A549 (cell line): ENCODE data around the gene POLR3H. TPM values are rescaled to one million over a fixed set of nuclear protein-coding genes. Genes with fewer than 3 reads are reported as not detected.

Source experiments
- ATAC-seq, 2 experiments: fragments of 200-7000 bp in 1 of 2; fragments of >200 bp in 1 of 2; cut with Nextera tagmentation in 1 of 2; cut with Tn5 transposase in 1 of 2; 3 replicates each; pipeline versions ENCODE4 v1.8.0 to v1.9.1; 2018 to 2020; ENCODE audit warnings: mild to moderate bottlenecking in 1 of 2, moderate library complexity in 1 of 2
- CTCF ChIA-PET: fragments of 300-600 bp; sonication (Branson Sonifier 250); formaldehyde crosslinking; extraction: SDS; loops from one replicate; lab custom pipeline; 2021; ENCODE audit warnings: antibody characterized with exemption, inconsistent platforms; lab: Yijun Ruan, JAX
- POLR2A ChIA-PET: fragments of 350-600 bp; formaldehyde crosslinking; extraction: SDS; loops from one replicate; lab custom pipeline; 2021; ENCODE audit warnings: antibody characterized with exemption, inconsistent platforms; lab: Yijun Ruan, JAX
- DNase-seq, 2 experiments: peaks; one replicate each; pipeline versions ENCODE4 v3.0.0 to v3.0.0-alpha.2; 2011 to 2016; ENCODE audit warnings: low read depth in 1 of 2, low spot score in 1 of 2
- FAIRE-seq: peaks from 2 replicates; lab custom pipeline; 2011; peaks lifted over from hg19 to GRCh38; lab: Jason Lieb, UNC
- H3K27ac ChIP-seq, 2 experiments: fragments of >200 bp; sonication (Bioruptor Twin); formaldehyde crosslinking; 3 replicates each; pipeline ENCODE4 v1.5.1; 2016 to 2017
- H3K4me1 ChIP-seq: fragments of >200 bp; sonication (Bioruptor Twin); formaldehyde crosslinking; 3 replicates; pipeline ENCODE4 v1.6.1; 2016
- H3K4me2 ChIP-seq: fragments of >200 bp; sonication (Bioruptor Twin); formaldehyde crosslinking; 3 replicates; pipeline ENCODE4 v1.6.1; 2016
- H3K4me3 ChIP-seq: fragments of >200 bp; sonication (Bioruptor Twin); formaldehyde crosslinking; 3 replicates; pipeline ENCODE4 v1.5.1; 2016
- H3K9me3 ChIP-seq: fragments of >200 bp; sonication (Bioruptor Twin); formaldehyde crosslinking; 3 replicates; pipeline ENCODE4 v1.6.1; 2016
- BCL3 ChIP-seq: fragments of >200 bp; sonication (Bioruptor Twin); formaldehyde crosslinking; IDR thresholded peaks from 3 replicates; pipeline ENCODE4 v1.6.1; 2016
- E2F6 ChIP-seq: IDR thresholded peaks from 2 replicates; pipeline ENCODE4 v1.6.1; 2012; ENCODE audit warnings: low read depth, borderline replicate concordance
- ESRRA ChIP-seq: fragments of 150-350 bp; IDR thresholded peaks from 2 replicates; pipeline ENCODE4 v1.6.1; 2014; ENCODE audit warnings: mild to moderate bottlenecking, low read length, borderline replicate concordance
- FOSB ChIP-seq: fragments of 250-450 bp; sonication (Bioruptor Pico); IDR thresholded peaks from 2 replicates; pipeline ENCODE4 v1.5.0; 2020; ENCODE audit warnings: mild to moderate bottlenecking, moderate library complexity
- HEYL ChIP-seq: fragments of 250-450 bp; sonication (Bioruptor Pico); IDR thresholded peaks from 2 replicates; pipeline ENCODE4 v1.8.0; 2021; ENCODE audit warnings: mild to moderate bottlenecking, moderate library complexity
- HOXB13 ChIP-seq: fragments of 250-450 bp; sonication (Bioruptor Pico); IDR thresholded peaks from 2 replicates; pipeline ENCODE4 v1.5.0; 2020; ENCODE audit warnings: low read depth, mild to moderate bottlenecking, moderate library complexity
- KDM1A ChIP-seq: fragments of 200-600 bp; sonication (generic); IDR thresholded peaks from 2 replicates; pipeline ENCODE4 v1.6.1; 2016; ENCODE audit warnings: low read depth, mild to moderate bottlenecking
- MAX ChIP-seq: IDR thresholded peaks from 2 replicates; pipeline ENCODE4 v1.6.1; 2012
- MAZ ChIP-seq: fragments of 150-350 bp; IDR thresholded peaks from 2 replicates; pipeline ENCODE4 v1.6.1; 2014; ENCODE audit warnings: antibody characterized with exemption, low read depth, low read length, borderline replicate concordance
- NFE2L2 ChIP-seq: fragments of 150-350 bp; conservative IDR thresholded peaks from 2 replicates; pipeline ENCODE4 v1.6.1; 2014; ENCODE audit warnings: low read length
- NR3C1 ChIP-seq: fragments of >200 bp; sonication (Bioruptor Twin); formaldehyde crosslinking; IDR thresholded peaks from 3 replicates; pipeline ENCODE4 v1.6.1; 2017
- PBX3 ChIP-seq: IDR thresholded peaks from 2 replicates; pipeline ENCODE4 v1.6.1; 2012
- RAD21 ChIP-seq, 2 experiments: fragments of >200 bp in 1 of 2; sonication (Bioruptor Twin) in 1 of 2; formaldehyde crosslinking in 1 of 2; IDR thresholded peaks in 1 of 2; conservative IDR thresholded peaks in 1 of 2; 2 replicates in 1 of 2; 3 replicates in 1 of 2; pipeline ENCODE4 v1.6.1; 2012 to 2018; ENCODE audit warnings: inconsistent platforms in 1 of 2
- RARB ChIP-seq: fragments of 250-450 bp; sonication (Bioruptor Pico); IDR thresholded peaks from 2 replicates; pipeline ENCODE4 v1.8.0; 2021; ENCODE audit warnings: mild to moderate bottlenecking, moderate library complexity
- RCOR1 ChIP-seq: fragments of 150-350 bp; IDR thresholded peaks from 2 replicates; pipeline ENCODE4 v1.6.1; 2014; ENCODE audit warnings: antibody characterized with exemption, low read length, low read depth
- REST ChIP-seq: fragments of 200-600 bp; sonication (generic); IDR thresholded peaks from 2 replicates; pipeline ENCODE4 v1.6.1; 2016; ENCODE audit warnings: antibody characterized with exemption, mild to moderate bottlenecking, moderate library complexity
- RFX5 ChIP-seq: fragments of 450-650 bp; IDR thresholded peaks from 2 replicates; pipeline ENCODE4 v1.7.1; 2014; ENCODE audit warnings: antibody characterized with exemption, mild to moderate bottlenecking, moderate library complexity
- SMC3 ChIP-seq: fragments of >200 bp; sonication (Bioruptor Twin); formaldehyde crosslinking; IDR thresholded peaks from 3 replicates; pipeline ENCODE4 v1.6.1; 2018; ENCODE audit warnings: inconsistent platforms
- SREBF2 ChIP-seq: fragments of 450-650 bp; IDR thresholded peaks from 2 replicates; pipeline ENCODE4 v1.6.1; 2014; ENCODE audit warnings: mild to moderate bottlenecking, moderate library complexity
- TP53 ChIP-seq: fragments of 250-450 bp; sonication (Bioruptor Pico); IDR thresholded peaks from 2 replicates; pipeline ENCODE4 v1.5.0; 2021; ENCODE audit warnings: mild to moderate bottlenecking, moderate library complexity
- ZC3H11A ChIP-seq: fragments of 450-650 bp; IDR thresholded peaks from 2 replicates; pipeline ENCODE4 v1.6.1; 2014; ENCODE audit warnings: antibody characterized with exemption, mild to moderate bottlenecking
- ZNF302 ChIP-seq: fragments of 250-450 bp; sonication (Bioruptor Pico); IDR thresholded peaks from 2 replicates; pipeline ENCODE4 v1.9.0; 2021; ENCODE audit warnings: inconsistent platforms, mild to moderate bottlenecking, moderate library complexity
- WGBS: methylation state at CpG from one replicate; pipeline ENCODE4 v1.1.6; 2017; ENCODE audit errors: missing lambda C conversion rate; 5-methylcytosine and 5-hydroxymethylcytosine counted together
- polyA plus RNA-seq, 4 experiments: library from polyadenylated mRNA; depleted of rRNA in 3 of 4; stranded (reverse); fragments of >200 nt; fragmentation: RNase III in 1 of 4; extraction: RNeasy Plus Mini Kit Qiagen cat#74134 plus additional on column Dnase treatment in 1 of 4; gene quantifications; 2 replicates in 3 of 4; 3 replicates in 1 of 4; pipeline ENCODE4 v1.2.3, GENCODE V29; 2011 to 2017

Gene POLR3H
- polyA plus RNA-seq, 2 of the 4 experiments (the other 2 are of a cell fraction): 24.5 to 27.7 TPM

GRCh38 chr22:41499624-41500280 is 44.5 kb downstream of the POLR3H start:
- H3K9me3 ChIP-seq: no peaks in the 10 kb centered on the region
- POLR2A ChIA-PET: interaction anchor here (1.6 kb wide), 1 partner anchor 31 kb away, joined by 5 read pairs; the partner anchor contains the start of genes ACO2 and PHF5A
- CTCF ChIA-PET: interaction anchor here (0.6 to 6.2 kb wide), 5 partner anchors 11 to 96 kb away, joined by 3 to 38 read pairs (median 5); no protein-coding TSS in a partner anchor
- no peak overlapping the region for H3K27ac ChIP-seq
- ATAC-seq (no peak), DNase-seq (no peak), FAIRE-seq (no peak)
- no peak overlapping the region for H3K4me3 ChIP-seq
- no peaks in the 10 kb centered on the region for H3K4me1 ChIP-seq
- no peak overlapping the region for H3K4me2 ChIP-seq
- WGBS: 93% methylated on average over 8 of the region's 10 CpGs
- TF ChIP-seq BCL3 (no peak), SREBF2 (no peak), REST (no peak), RCOR1 (no peak), RAD21 (conservative IDR thresholded peaks at IDR 0.05 in 1 of 2, IDR thresholded peaks at IDR 0.05 in 1 of 2) (no peak), E2F6 (no peak), ZC3H11A (no peak), PBX3 (no peak), TP53 (CRISPR knock-in tag) (no peak), ESRRA (no peak), MAZ (no peak)

GRCh38 chr22:41498303-41498835 is 45.9 kb downstream of the POLR3H start:
- ChIA-PET CTCF (interaction anchor here (6.2 kb wide), 1 partner anchor 19 kb away, joined by 38 read pairs; no protein-coding TSS in a partner anchor), POLR2A (no interaction called here)
- FAIRE-seq (no peak), ATAC-seq (no peak), DNase-seq (no peak)
- H3K4me3 ChIP-seq: no peak overlapping the region
- H3K4me1 ChIP-seq: no peaks in the 10 kb centered on the region
- H3K9me3 ChIP-seq: no peaks in the 10 kb centered on the region
- H3K4me2 ChIP-seq: no peak overlapping the region
- WGBS: 93% methylated on average over 5 of the region's 6 CpGs
- H3K27ac ChIP-seq: no peak overlapping the region
- TF ChIP-seq E2F6 (no peak), KDM1A (no peak), PBX3 (no peak), REST (no peak), TP53 (CRISPR knock-in tag) (no peak), HEYL (CRISPR knock-in tag) (no peak), FOSB (CRISPR knock-in tag) (no peak), NFE2L2 (no peak), ZNF302 (CRISPR knock-in tag) (no peak), HOXB13 (CRISPR knock-in tag) (no peak), NR3C1 (no peak), MAX (no peak), RFX5 (no peak), RARB (no peak), SMC3 (no peak)
